Activated CD4-positive, alpha-beta T cell treated with anti-CD3 and anti-CD28 coated beads, Interleukin-2, amount 10 ng/mL, durations not matched to agents 24 days and 14 days (primary cell): ENCODE results near the gene KLRF1. TPM values are rescaled to one million over a fixed set of nuclear protein-coding genes. Genes with fewer than 3 reads are reported as not detected.

Experiments used
- DNase-seq: peaks from one replicate; pipeline ENCODE4 v3.0.0; 2022
- H3K27ac Mint-ChIP-seq: one replicate; pipeline ENCODE4 v1.8.0; 2022; ENCODE audit warnings: mild to moderate bottlenecking, mixed read lengths
- H3K27me3 Mint-ChIP-seq: one replicate; pipeline ENCODE4 v1.8.0; 2022; ENCODE audit warnings: mixed read lengths
- H3K36me3 Mint-ChIP-seq: one replicate; pipeline ENCODE4 v1.8.0; 2022; ENCODE audit warnings: low read depth, mild to moderate bottlenecking, mixed read lengths
- H3K4me1 Mint-ChIP-seq: one replicate; pipeline ENCODE4 v1.8.0; 2021; ENCODE audit warnings: mixed read lengths
- H3K4me3 Mint-ChIP-seq: one replicate; pipeline ENCODE4 v1.8.0; 2022; ENCODE audit warnings: mild to moderate bottlenecking, moderate library complexity, mixed read lengths
- H3K9me3 Mint-ChIP-seq: one replicate; pipeline ENCODE4 v1.8.0; 2021; ENCODE audit warnings: mixed read lengths
- intact Hi-C: fragments of 100-400 bp; cut with micrococcal nuclease; formaldehyde crosslinking; loops from one replicate; pipeline ENCODE4 v1.15.1; 2023
- total RNA-seq: library from RNA; stranded (reverse); gene quantifications from 2 replicates; pipeline ENCODE4 v1.2.3, GENCODE V29; 2022

Gene KLRF1
- total RNA-seq, 1 donor from 2014 or later: not detected

DNA sequence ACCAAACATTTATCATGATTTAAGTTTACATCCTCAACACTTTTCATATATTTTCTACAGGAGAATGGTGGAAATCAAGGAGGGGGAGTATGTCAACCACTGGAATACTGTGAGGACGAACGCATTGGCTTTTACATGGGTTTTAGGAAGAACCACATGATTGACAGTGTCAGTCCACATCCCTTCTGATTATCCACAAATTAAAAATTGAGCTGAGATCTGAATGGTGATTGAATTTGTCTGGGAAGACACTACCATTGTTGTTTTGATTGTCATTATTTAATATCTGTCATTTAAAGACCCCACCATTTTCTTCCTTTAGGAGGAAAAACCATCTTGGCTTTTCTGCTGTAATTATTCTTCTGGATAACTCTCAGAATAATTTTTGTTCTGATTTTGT lies 31.3 kb upstream of the KLRF1 start:
- intact Hi-C loops: loop anchor here (1.0 to 5.0 kb wide), 3 partner anchors 69 to 346 kb away; no protein-coding TSS in a partner anchor
- peaks cover 2% of the 10 kb centered on the region for H3K36me3 Mint-ChIP-seq
- peak overlapping the region; percentile 81 for H3K4me3 Mint-ChIP-seq
- DNase-seq: no peak
- H3K27ac Mint-ChIP-seq: peak overlapping the region; percentile 89
- no peaks in the 10 kb centered on the region for H3K9me3 Mint-ChIP-seq
- peaks cover 60% of the 10 kb centered on the region for H3K4me1 Mint-ChIP-seq
- no peaks in the 10 kb centered on the region for H3K27me3 Mint-ChIP-seq

DNA sequence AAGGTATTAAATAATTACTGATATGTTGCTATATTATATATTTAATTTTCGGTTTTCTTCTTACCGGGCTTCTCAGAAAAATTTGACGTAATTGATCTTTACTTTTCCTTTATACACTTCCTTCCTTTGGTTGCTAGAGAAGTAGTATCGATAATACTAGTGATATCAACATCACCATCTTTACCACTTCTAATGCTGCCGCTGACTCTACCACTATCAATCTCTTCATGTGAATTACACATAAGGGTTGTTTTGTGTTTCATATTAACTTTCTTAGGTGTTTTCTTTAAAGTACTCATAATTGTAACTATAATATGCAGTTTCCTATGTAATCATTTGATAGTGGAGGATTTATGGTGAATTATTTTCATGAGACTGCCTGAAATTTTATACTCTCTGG lies 30.9 kb upstream of the KLRF1 start:
- intact Hi-C loops: loop anchor here (1.0 to 5.0 kb wide), 2 partner anchors 69 to 346 kb away; no protein-coding TSS in a partner anchor
- Mint-ChIP-seq H3K4me1 (peaks cover 57% of the 10 kb centered on the region), H3K9me3 (no peaks in the 10 kb centered on the region), H3K4me3 (peak overlapping the region; percentile 81), H3K27ac (peak overlapping the region; percentile 89), H3K27me3 (no peaks in the 10 kb centered on the region), H3K36me3 (peaks cover 2% of the 10 kb centered on the region)
- DNase-seq: peak; percentile 78

DNA sequence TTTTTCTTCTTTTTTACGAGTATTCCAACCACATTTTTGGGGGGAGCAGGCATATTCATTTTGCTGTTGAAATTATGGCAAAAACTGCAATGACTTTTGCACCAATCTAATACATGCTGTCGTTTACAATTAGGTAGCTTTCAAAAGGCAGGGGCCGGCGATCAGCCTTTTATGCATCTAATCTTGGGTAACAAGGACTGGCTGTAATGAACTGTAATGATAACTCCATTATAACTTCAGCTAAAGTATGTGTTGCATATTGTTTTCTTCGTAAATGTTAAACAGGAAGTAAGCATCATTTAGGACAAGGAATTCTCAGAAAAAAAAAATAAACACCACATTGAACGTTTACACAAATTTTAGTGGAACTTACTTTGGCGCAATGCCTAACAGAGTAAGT lies 30.3 kb upstream of the KLRF1 start:
- Mint-ChIP-seq H3K27me3 (peaks cover under 1% of the 10 kb centered on the region), H3K9me3 (no peaks in the 10 kb centered on the region), H3K36me3 (peaks cover 2% of the 10 kb centered on the region), H3K4me1 (peaks cover 52% of the 10 kb centered on the region), H3K4me3 (peak overlapping the region; percentile 81), H3K27ac (peak overlapping the region; percentile 89)
- intact Hi-C loops: loop anchor here (1.0 to 5.0 kb wide), 2 partner anchors 68 to 345 kb away; no protein-coding TSS in a partner anchor
- DNase-seq: peak; percentile 75

DNA sequence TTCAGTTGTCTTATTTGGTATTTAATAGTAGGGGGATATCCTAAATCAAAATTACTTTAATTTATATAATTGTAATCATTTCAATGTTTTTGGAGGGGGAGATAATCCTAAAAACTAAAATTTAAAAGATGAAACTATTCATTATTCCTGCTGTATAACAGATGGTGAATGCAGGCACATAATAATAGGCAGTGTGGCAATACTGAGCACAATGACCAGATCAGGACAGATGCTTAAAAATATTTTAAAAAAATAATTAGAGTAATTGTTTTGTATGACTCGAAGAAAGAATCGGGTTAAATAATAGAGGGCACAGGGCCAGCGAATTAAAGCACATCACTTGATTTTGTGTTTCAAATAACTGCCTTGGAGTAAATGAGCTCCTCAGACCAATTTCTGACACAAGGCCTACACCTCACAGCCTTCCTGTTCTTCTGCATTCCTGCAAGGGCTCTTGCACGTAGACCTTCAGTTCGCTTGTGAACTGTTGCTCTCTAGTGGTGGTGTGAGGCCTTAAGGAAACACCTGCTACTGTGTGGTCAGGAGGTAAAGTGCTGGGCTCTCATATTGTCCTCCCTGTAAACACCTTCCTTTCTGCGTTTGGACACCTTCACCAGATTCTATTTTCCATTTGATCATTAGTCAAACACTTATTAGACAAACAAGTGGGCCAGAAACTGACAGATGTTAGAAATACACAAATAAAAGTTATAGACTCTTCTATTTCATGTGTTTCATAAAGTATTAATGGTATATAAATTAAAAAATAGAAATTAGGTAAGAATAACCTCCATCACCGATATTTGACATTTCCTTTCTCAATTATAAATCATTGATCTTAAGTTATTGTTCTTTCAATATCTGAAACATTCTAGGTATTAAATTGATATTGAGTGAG lies 29.3 kb upstream of the KLRF1 start:
- DNase-seq: peak; percentile 92
- intact Hi-C loops: loop anchor here (1.0 to 5.0 kb wide), 3 partner anchors 48 to 344 kb away; no protein-coding TSS in a partner anchor
- peak overlapping the region; percentile 81 for H3K4me3 Mint-ChIP-seq
- H3K9me3 Mint-ChIP-seq: no peaks in the 10 kb centered on the region
- H3K27me3 Mint-ChIP-seq: peaks cover 8% of the 10 kb centered on the region
- peak overlapping the region; percentile 78 for H3K27ac Mint-ChIP-seq
- peaks cover 2% of the 10 kb centered on the region for H3K36me3 Mint-ChIP-seq
- H3K4me1 Mint-ChIP-seq: peaks cover 43% of the 10 kb centered on the region

GRCh38 chr12:9799961-9800360 lies 27.3 kb upstream of the KLRF1 start:
- Mint-ChIP-seq H3K4me3 (no peak overlapping the region), H3K27ac (no peak overlapping the region), H3K4me1 (peaks cover 26% of the 10 kb centered on the region), H3K9me3 (no peaks in the 10 kb centered on the region), H3K27me3 (peaks cover 20% of the 10 kb centered on the region), H3K36me3 (peaks cover 2% of the 10 kb centered on the region)
- intact Hi-C loops: loop anchor here (5.0 kb wide), 1 partner anchor 342 kb away; no protein-coding TSS in a partner anchor
- DNase-seq: peak; percentile 37

DNA sequence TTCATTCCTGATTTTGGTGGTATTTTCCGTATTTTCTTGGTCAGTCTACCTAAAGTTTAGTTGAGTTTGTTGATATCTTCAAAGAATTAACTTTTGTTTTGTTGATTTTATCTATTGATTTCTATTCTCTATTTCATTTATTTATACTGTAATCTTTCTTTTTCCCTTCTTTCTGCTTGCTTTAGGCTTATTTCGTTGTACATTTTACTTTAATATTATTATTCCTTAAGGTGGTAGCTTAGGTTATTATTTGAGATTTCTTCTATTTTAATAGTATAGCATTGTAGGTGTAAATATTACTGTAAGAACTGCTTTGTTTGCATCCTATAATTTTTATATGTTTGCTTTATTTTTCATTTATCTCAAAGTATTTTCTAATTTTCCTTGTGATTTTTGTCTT lies 21.4 kb upstream of the KLRF1 start:
- no peak for DNase-seq
- peaks cover 5% of the 10 kb centered on the region for H3K4me1 Mint-ChIP-seq
- H3K27ac Mint-ChIP-seq: no peak overlapping the region
- H3K9me3 Mint-ChIP-seq: no peaks in the 10 kb centered on the region
- H3K4me3 Mint-ChIP-seq: no peak overlapping the region
- H3K36me3 Mint-ChIP-seq: peaks cover 2% of the 10 kb centered on the region
- intact Hi-C loops: no loop called here
- H3K27me3 Mint-ChIP-seq: peaks cover 42% of the 10 kb centered on the region

DNA sequence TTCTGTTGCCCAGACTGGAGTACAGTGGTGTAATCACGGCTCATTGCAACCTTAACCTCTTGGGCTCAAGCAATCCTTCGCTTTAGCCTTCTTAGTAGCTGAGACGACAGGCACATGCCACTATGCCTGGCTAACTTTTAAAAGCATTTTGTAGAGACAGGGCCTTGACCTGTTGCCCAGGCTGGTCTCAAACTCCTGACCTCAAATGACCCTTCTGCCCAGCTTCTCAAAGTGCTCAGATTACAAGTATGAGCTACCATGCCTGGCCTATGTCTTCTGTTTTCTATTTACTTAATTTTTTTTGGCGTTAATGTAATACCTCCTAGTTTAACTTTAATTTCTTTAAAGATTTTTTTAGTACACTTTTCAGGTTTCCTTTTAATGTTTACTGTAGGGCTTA lies 20.6 kb upstream of the KLRF1 start:
- no peak overlapping the region for H3K27ac Mint-ChIP-seq
- H3K9me3 Mint-ChIP-seq: no peaks in the 10 kb centered on the region
- peaks cover 12% of the 10 kb centered on the region for H3K4me1 Mint-ChIP-seq
- no peak for DNase-seq
- no peak overlapping the region for H3K4me3 Mint-ChIP-seq
- H3K36me3 Mint-ChIP-seq: no peaks in the 10 kb centered on the region
- H3K27me3 Mint-ChIP-seq: peaks cover 46% of the 10 kb centered on the region
- intact Hi-C loops: no loop called here

DNA sequence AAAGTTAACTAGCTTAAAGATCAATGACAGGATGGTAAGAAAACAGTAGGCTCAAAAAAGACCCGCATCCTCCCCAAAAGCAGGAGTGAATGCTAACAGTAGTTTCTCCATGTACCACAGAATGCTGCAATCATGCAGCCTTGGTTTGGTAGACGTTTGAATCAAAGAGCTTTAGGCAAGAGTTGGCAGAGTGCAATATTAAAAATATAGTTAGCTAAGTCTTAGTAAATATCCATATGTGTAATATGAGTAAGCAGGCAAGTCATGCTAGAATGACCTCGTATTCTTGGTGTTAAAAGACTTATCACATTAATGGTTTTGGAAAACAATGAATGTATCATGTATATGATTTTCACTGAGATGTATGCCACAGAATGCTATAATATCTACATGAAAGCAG lies 18.8 kb upstream of the KLRF1 start:
- Mint-ChIP-seq H3K27me3 (peaks cover 39% of the 10 kb centered on the region), H3K4me3 (no peak overlapping the region), H3K9me3 (no peaks in the 10 kb centered on the region), H3K27ac (no peak overlapping the region), H3K36me3 (no peaks in the 10 kb centered on the region), H3K4me1 (peaks cover 17% of the 10 kb centered on the region)
- intact Hi-C loops: no loop called here
- no peak for DNase-seq

DNA sequence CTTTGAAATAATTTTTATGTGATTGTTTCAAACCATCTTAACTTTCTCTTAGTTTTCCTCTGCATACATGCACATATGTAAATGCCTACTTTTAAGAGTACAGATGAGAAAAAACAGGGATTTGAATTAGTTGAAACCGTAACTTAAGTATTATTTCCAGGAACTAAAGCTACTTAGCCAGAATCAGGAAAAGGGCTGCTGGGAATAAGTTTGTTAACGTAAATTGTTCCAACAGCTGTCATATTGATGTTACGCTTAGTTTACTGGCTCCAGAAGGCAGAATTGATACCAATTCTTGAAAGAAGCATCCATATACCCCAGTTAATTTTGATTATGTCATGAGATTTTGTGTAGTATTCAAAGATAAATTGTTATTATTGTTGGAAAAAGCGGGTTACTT lies 17.9 kb upstream of the KLRF1 start:
- peaks cover 33% of the 10 kb centered on the region for H3K27me3 Mint-ChIP-seq
- H3K4me3 Mint-ChIP-seq: no peak overlapping the region
- no peaks in the 10 kb centered on the region for H3K36me3 Mint-ChIP-seq
- no peak for DNase-seq
- H3K4me1 Mint-ChIP-seq: peaks cover 23% of the 10 kb centered on the region
- intact Hi-C loops: no loop called here
- no peaks in the 10 kb centered on the region for H3K9me3 Mint-ChIP-seq
- no peak overlapping the region for H3K27ac Mint-ChIP-seq

DNA sequence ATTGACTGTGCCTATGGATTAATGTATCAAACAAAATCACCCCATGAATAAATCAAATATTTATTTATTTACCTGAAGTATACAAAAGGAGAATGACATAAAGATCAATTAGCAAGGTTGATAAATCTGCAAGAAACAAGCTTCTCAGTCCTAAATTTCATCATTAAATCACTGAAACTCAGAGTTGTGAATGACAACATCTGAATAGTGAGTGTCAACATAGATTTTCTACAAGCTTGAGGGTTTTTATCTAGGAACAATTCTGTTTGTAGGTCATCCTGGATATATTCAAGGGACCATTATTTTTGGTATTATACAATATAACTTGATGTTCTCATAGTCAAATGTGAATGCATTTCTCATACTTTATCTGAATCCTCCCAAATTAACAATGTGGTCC lies 17.4 kb upstream of the KLRF1 start:
- Mint-ChIP-seq H3K27me3 (peaks cover 30% of the 10 kb centered on the region), H3K4me1 (peaks cover 23% of the 10 kb centered on the region), H3K9me3 (no peaks in the 10 kb centered on the region), H3K27ac (no peak overlapping the region), H3K36me3 (no peaks in the 10 kb centered on the region), H3K4me3 (no peak overlapping the region)
- intact Hi-C loops: loop anchor here (5.0 to 10.0 kb wide), 3 partner anchors 132 to 382 kb away; no protein-coding TSS in a partner anchor
- no peak for DNase-seq

GRCh38 chr12:9810671-9811070 lies 16.6 kb upstream of the KLRF1 start:
- Mint-ChIP-seq H3K4me1 (peaks cover 23% of the 10 kb centered on the region), H3K27ac (no peak overlapping the region), H3K27me3 (peaks cover 29% of the 10 kb centered on the region), H3K36me3 (no peaks in the 10 kb centered on the region), H3K9me3 (no peaks in the 10 kb centered on the region), H3K4me3 (no peak overlapping the region)
- DNase-seq: no peak
- intact Hi-C loops: loop anchor here (5.0 to 10.0 kb wide), 3 partner anchors 132 to 382 kb away; no protein-coding TSS in a partner anchor

GRCh38 chr12:9811621-9812020 lies 15.7 kb upstream of the KLRF1 start:
- Mint-ChIP-seq H3K9me3 (no peaks in the 10 kb centered on the region), H3K4me3 (no peak overlapping the region), H3K4me1 (peaks cover 23% of the 10 kb centered on the region), H3K27ac (no peak overlapping the region), H3K27me3 (peaks cover 29% of the 10 kb centered on the region), H3K36me3 (no peaks in the 10 kb centered on the region)
- peak; percentile 51 for DNase-seq
- intact Hi-C loops: loop anchor here (5.0 to 10.0 kb wide), 3 partner anchors 131 to 381 kb away; no protein-coding TSS in a partner anchor

- H3K27me3 Mint-ChIP-seq: peaks cover 24% of the 10 kb centered on the region
- intact Hi-C loops: loop anchor here (1.0 to 10.0 kb wide), 7 partner anchors 51 to 378 kb away; no protein-coding TSS in a partner anchor
- H3K36me3 Mint-ChIP-seq: no peaks in the 10 kb centered on the region
- H3K27ac Mint-ChIP-seq: peak overlapping the region; percentile 75
- H3K4me3 Mint-ChIP-seq: peak overlapping the region; percentile 91
- no peaks in the 10 kb centered on the region for H3K9me3 Mint-ChIP-seq
- DNase-seq: peak; percentile 98
- peaks cover 26% of the 10 kb centered on the region for H3K4me1 Mint-ChIP-seq
Measured at GRCh38 chr12:9813821-9814798, 13.2 kb upstream of the KLRF1 start.
